ENCODE measurements around the gene BUB1B.
"Not testable (repeated sequence)": the region's sequence is repeated elsewhere in the genome, so short reads cannot be mapped to it uniquely, and the experiment has no call there.

Gene BUB1B

DNA sequence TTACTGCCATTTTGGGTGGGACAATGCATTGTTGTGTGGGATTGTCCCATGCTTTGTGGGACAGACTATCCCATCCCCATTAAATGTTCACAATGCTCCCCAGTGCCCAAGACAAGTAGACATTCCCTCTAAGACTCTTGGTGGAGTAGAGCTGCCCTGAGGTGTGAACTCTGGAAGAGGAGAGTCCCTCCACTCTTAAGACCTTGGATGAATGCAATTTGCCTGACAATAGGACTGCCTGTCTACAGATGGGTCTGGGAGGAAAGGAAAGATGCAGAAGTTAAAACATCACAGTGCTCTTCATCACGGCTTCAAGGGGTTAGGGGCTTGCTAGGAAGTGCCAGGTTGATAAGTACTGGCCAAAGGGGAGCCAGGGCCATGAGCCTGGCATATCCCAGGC is 6.0 kb upstream of the BUB1B start:
- H3K36me3 ChIP-seq (ENCODE audit: control insufficient read depth, insufficient read depth, low read length); H3K27ac ChIP-seq (ENCODE audit: insufficient read depth, low read length, poor library complexity, severe bottlenecking); H3K4me1 ChIP-seq (ENCODE audit: control insufficient read depth, insufficient read depth, low read length, poor library complexity, severe bottlenecking); DNase-seq; H3K9me3 ChIP-seq (ENCODE audit: control insufficient read depth, low read length); H3K4me3 ChIP-seq (ENCODE audit: insufficient read depth, low read depth, low read length, poor library complexity, severe bottlenecking); H3K27me3 ChIP-seq (replicated peaks; ENCODE audit: control insufficient read depth, insufficient read depth, low read length, poor library complexity, severe bottlenecking): not testable (repeated sequence)

- H3K4me3 ChIP-seq (ENCODE audit: insufficient read depth, low read depth, low read length, poor library complexity, severe bottlenecking): no peak overlapping the region
- no peak overlapping the region for H3K27ac ChIP-seq (ENCODE audit: insufficient read depth, low read length, poor library complexity, severe bottlenecking)
Measured at GRCh38 chr15:40155270-40155910, 5.5 kb upstream of the BUB1B start.

DNA sequence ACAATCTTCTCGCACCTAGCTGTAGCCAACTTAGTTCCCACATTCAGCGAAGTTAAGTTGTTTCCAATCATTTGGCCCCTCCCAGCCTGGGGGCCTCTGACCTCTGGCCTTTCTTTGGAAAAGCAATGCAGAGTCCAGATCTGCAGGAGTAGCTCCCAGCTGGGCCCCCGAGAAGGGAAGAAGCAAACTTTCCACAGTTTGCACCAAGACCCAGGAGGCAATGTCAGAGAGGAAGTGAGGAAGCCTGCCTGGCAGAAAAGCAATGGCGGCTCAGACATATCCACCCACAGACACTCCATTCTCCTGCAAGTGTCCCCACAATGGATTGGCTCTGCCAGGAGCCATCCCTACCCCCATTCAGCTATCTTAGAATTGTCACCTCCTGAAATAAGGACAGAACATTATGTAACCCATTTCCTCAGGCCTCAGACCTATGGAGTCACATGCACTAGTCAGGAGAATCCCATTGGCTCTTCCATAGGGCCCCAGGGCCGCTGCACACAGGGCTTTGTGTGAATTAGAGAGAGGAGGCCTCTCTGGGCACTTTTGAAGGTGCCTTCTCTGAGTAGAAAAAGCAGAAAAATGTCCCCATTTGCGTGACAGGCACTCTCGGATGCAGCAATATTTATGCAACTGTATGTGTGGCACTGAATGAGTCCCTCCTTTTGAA is 3.0 kb upstream of the BUB1B start:
- H3K27me3 ChIP-seq (replicated peaks; ENCODE audit: control insufficient read depth, insufficient read depth, low read length, poor library complexity, severe bottlenecking): no peaks in the 10 kb centered on the region
- no peak for DNase-seq
- H3K4me1 ChIP-seq (ENCODE audit: control insufficient read depth, insufficient read depth, low read length, poor library complexity, severe bottlenecking): no peaks in the 10 kb centered on the region
- H3K4me3 ChIP-seq (ENCODE audit: insufficient read depth, low read depth, low read length, poor library complexity, severe bottlenecking): no peak overlapping the region
- H3K36me3 ChIP-seq (ENCODE audit: control insufficient read depth, insufficient read depth, low read length): no peaks in the 10 kb centered on the region
- H3K27ac ChIP-seq (ENCODE audit: insufficient read depth, low read length, poor library complexity, severe bottlenecking): no peak overlapping the region
- no peaks in the 10 kb centered on the region for H3K9me3 ChIP-seq (ENCODE audit: control insufficient read depth, low read length)

More at GRCh38 chr15:40155270-40155910, 5.5 kb upstream of the BUB1B start:
- Histone ChIP-seq H3K4me1 (ENCODE audit: control insufficient read depth, insufficient read depth, low read length, poor library complexity, severe bottlenecking) (no peaks in the 10 kb centered on the region), H3K27me3 (replicated peaks; ENCODE audit: control insufficient read depth, insufficient read depth, low read length, poor library complexity, severe bottlenecking) (no peaks in the 10 kb centered on the region), H3K9me3 (ENCODE audit: control insufficient read depth, low read length) (no peaks in the 10 kb centered on the region), H3K36me3 (ENCODE audit: control insufficient read depth, insufficient read depth, low read length) (no peaks in the 10 kb centered on the region)
- DNase-seq: no peak

GRCh38 chr15:40160021-40160420 is 848 bp upstream of the BUB1B start:
- Histone ChIP-seq H3K4me3 (ENCODE audit: insufficient read depth, low read depth, low read length, poor library complexity, severe bottlenecking) (no peak overlapping the region), H3K9me3 (ENCODE audit: control insufficient read depth, low read length) (no peaks in the 10 kb centered on the region), H3K27me3 (replicated peaks; ENCODE audit: control insufficient read depth, insufficient read depth, low read length, poor library complexity, severe bottlenecking) (no peaks in the 10 kb centered on the region), H3K27ac (ENCODE audit: insufficient read depth, low read length, poor library complexity, severe bottlenecking) (no peak overlapping the region), H3K4me1 (ENCODE audit: control insufficient read depth, insufficient read depth, low read length, poor library complexity, severe bottlenecking) (no peaks in the 10 kb centered on the region), H3K36me3 (ENCODE audit: control insufficient read depth, insufficient read depth, low read length) (no peaks in the 10 kb centered on the region)
- no peak for DNase-seq

GRCh38 chr15:40161693-40162391 is 973 bp downstream of the BUB1B start:
- H3K27ac ChIP-seq (ENCODE audit: insufficient read depth, low read length, poor library complexity, severe bottlenecking): no peak overlapping the region
- no peaks in the 10 kb centered on the region for H3K36me3 ChIP-seq (ENCODE audit: control insufficient read depth, insufficient read depth, low read length)
- H3K9me3 ChIP-seq (ENCODE audit: control insufficient read depth, low read length): no peaks in the 10 kb centered on the region
- H3K27me3 ChIP-seq (replicated peaks; ENCODE audit: control insufficient read depth, insufficient read depth, low read length, poor library complexity, severe bottlenecking): no peaks in the 10 kb centered on the region
- H3K4me1 ChIP-seq (ENCODE audit: control insufficient read depth, insufficient read depth, low read length, poor library complexity, severe bottlenecking): no peaks in the 10 kb centered on the region
- DNase-seq: no peak
- H3K4me3 ChIP-seq (ENCODE audit: insufficient read depth, low read depth, low read length, poor library complexity, severe bottlenecking): peak overlapping the region; percentile 68

- H3K27ac ChIP-seq (ENCODE audit: insufficient read depth, low read length, poor library complexity, severe bottlenecking): no peak overlapping the region
- H3K36me3 ChIP-seq (ENCODE audit: control insufficient read depth, insufficient read depth, low read length): no peaks in the 10 kb centered on the region
- H3K4me1 ChIP-seq (ENCODE audit: control insufficient read depth, insufficient read depth, low read length, poor library complexity, severe bottlenecking): no peaks in the 10 kb centered on the region
- H3K9me3 ChIP-seq (ENCODE audit: control insufficient read depth, low read length): no peaks in the 10 kb centered on the region
- H3K4me3 ChIP-seq (ENCODE audit: insufficient read depth, low read depth, low read length, poor library complexity, severe bottlenecking): no peak overlapping the region
- DNase-seq: no peak
- no peaks in the 10 kb centered on the region for H3K27me3 ChIP-seq (replicated peaks; ENCODE audit: control insufficient read depth, insufficient read depth, low read length, poor library complexity, severe bottlenecking)
Measured at GRCh38 chr15:40162552-40162951, 1.7 kb downstream of the BUB1B start.

DNA sequence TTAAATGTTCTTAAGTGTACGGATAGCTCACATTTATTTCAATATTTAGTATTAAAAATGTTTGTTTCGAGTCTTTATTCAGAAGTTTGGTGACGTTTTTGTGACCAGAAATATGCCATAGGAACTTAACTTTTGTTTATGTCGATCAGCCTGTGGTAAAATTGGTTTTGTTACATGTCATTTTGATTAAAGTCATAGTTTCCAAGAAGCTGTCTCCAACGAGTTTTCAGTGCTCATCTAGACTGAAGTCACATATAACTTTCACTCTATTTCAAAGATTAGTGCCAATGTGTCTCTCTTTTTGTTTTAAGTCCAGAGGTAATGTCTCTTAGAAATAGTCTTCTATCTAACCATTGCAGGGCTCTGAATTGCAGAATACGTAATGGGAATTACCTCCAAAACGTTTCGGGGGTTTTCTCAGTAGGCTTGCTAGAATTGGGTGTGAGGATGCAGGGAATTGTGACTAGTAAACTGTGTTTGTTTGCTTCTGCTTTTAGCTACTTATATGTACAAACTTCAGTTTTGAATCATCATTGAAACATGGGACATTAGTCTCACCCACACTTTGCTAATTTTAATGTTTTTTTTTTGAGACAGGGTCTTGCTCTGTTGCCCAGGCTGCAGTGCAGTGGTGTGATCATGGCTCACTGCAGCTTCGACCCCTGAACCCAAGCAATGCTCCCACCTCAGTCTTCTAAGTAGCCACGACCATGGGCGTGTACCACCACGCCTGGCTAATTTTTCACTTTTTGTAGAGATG is 3.0 kb downstream of the BUB1B start:
- DNase-seq: no peak
- H3K4me3 ChIP-seq (ENCODE audit: insufficient read depth, low read depth, low read length, poor library complexity, severe bottlenecking): no peak overlapping the region
- H3K27ac ChIP-seq (ENCODE audit: insufficient read depth, low read length, poor library complexity, severe bottlenecking): no peak overlapping the region
- no peaks in the 10 kb centered on the region for H3K27me3 ChIP-seq (replicated peaks; ENCODE audit: control insufficient read depth, insufficient read depth, low read length, poor library complexity, severe bottlenecking)
- no peaks in the 10 kb centered on the region for H3K9me3 ChIP-seq (ENCODE audit: control insufficient read depth, low read length)
- H3K36me3 ChIP-seq (ENCODE audit: control insufficient read depth, insufficient read depth, low read length): no peaks in the 10 kb centered on the region
- H3K4me1 ChIP-seq (ENCODE audit: control insufficient read depth, insufficient read depth, low read length, poor library complexity, severe bottlenecking): no peaks in the 10 kb centered on the region

DNA sequence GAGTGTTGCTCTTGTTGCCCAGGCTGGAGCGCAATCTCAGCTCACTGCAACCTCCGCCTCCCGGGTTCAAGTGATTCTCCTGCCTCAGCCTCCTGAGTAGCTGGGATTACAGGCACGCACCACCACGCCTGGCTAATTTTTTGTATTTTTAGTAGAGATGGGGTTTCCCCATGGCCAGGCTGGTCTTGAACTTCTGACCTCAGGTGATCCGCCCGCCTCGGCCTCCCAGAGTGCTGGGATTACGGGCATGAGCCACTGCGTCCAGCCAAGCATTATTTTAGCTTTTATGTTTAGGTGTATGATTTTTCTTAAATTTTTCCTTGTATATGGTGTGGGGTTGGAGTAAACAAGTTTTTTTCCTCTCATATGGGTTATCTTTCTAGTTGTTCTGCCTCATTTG is 6.5 kb downstream of the BUB1B start:
- H3K27me3 ChIP-seq (replicated peaks; ENCODE audit: control insufficient read depth, insufficient read depth, low read length, poor library complexity, severe bottlenecking); H3K4me3 ChIP-seq (ENCODE audit: insufficient read depth, low read depth, low read length, poor library complexity, severe bottlenecking); DNase-seq; H3K4me1 ChIP-seq (ENCODE audit: control insufficient read depth, insufficient read depth, low read length, poor library complexity, severe bottlenecking); H3K36me3 ChIP-seq (ENCODE audit: control insufficient read depth, insufficient read depth, low read length); H3K9me3 ChIP-seq (ENCODE audit: control insufficient read depth, low read length); H3K27ac ChIP-seq (ENCODE audit: insufficient read depth, low read length, poor library complexity, severe bottlenecking): not testable (repeated sequence)

DNA sequence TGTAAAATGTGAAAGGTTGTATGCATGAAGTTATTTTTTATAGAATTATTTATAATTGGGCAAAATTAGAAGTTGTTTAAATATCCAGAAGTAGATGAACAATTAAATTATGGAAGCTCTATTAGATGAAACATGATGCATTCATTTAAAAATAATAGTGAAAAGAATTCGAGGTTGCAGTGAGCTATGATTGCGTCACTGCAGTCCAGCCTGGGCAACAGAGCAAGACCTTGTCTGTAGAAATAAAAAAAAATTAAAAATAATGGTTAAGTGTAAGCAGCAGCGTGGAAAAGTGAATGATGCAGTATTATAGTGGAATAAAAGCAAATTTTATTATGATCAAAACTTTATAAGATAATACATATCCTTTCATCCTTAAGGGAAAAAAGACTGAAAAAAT is 14.3 kb downstream of the BUB1B start:
- H3K27ac ChIP-seq (ENCODE audit: insufficient read depth, low read length, poor library complexity, severe bottlenecking): no peak overlapping the region
- H3K9me3 ChIP-seq (ENCODE audit: control insufficient read depth, low read length): no peaks in the 10 kb centered on the region
- no peak overlapping the region for H3K4me3 ChIP-seq (ENCODE audit: insufficient read depth, low read depth, low read length, poor library complexity, severe bottlenecking)
- no peaks in the 10 kb centered on the region for H3K4me1 ChIP-seq (ENCODE audit: control insufficient read depth, insufficient read depth, low read length, poor library complexity, severe bottlenecking)
- no peaks in the 10 kb centered on the region for H3K27me3 ChIP-seq (replicated peaks; ENCODE audit: control insufficient read depth, insufficient read depth, low read length, poor library complexity, severe bottlenecking)
- no peak for DNase-seq
- H3K36me3 ChIP-seq (ENCODE audit: control insufficient read depth, insufficient read depth, low read length): no peaks in the 10 kb centered on the region

Measured in effector memory CD4-positive, alpha-beta T cell (primary cell).